Measurements from ENCODE around the gene TET1. TPM values are rescaled to one million over a fixed set of nuclear protein-coding genes. Genes with fewer than 3 reads are reported as not detected.
A peak's percentile ranks its signal among the peaks of the same experiment; 100 is the strongest.
"Not testable (repeated sequence)": the region's sequence is repeated elsewhere in the genome, so short reads cannot be mapped to it uniquely, and the experiment has no call there.

Gene TET1
- total RNA-seq (2014; rRNA removed; shearing (Covaris generic)) (3.0 and 3.3 TPM in 2 replicates), total RNA-seq (2022) (3.4 and 3.8 TPM in 2 replicates), Bru-seq, nascent RNA (percentile 45 among the genes with signal in this experiment), BruChase-seq, experiment 1, labeled RNA remaining after a 6-hour chase (percentile 40 among the genes with signal in this experiment), BruChase-seq, experiment 2, labeled RNA remaining after a 2-hour chase (percentile 47 among the genes with signal in this experiment)
- long read RNA-seq, partial matches to known transcripts, result 0 of 7 reads
- long read RNA-seq, other reads (novel, unspliced or antisense), result 7 of 7 reads

DNA sequence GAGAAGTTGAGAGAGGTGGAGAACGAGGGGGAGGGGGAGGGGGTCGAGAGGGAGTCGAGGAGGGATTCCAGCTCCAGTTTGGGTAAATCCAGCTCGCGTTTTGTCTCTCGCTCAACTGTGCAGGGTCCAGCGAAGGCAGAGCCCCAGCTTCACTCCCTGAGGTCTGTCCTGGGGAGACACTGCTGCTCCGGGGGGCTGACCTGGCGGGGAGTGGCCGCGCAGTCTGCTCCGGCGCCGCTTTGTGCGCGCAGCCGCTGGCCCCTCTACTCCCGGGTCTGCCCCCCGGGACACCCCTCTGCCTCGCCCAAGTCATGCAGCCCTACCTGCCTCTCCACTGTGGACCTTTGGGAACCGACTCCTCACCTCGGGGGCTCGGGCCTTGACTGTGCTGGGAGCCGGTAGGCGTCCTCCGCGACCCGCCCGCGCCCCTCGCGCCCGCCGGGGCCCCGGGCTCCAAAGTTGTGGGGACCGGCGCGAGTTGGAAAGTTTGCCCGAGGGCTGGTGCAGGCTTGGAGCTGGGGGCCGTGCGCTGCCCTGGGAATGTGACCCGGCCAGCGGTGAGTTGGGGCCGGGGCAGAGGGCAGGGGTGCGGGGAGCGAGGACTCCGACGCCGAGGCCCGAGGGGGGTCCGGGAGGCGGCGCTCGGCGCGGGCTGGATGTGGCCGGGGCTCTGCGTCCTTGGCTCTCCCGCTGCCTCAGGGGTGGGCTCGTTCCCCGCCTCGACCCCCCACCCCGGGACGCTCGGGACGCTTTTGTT, at the start of gene TET1:
TET1 (plus strand) TSS at position 152 of the 757 bp plus-strand sequence. CDS start 12,002 bp downstream, outside the sequence.
- ChIA-PET POLR2A (interaction anchor here (0.7 kb wide), 2 partner anchors 28 to 584 kb away, joined by 3 to 4 read pairs; no protein-coding TSS in a partner anchor), CTCF (ENCODE audit: unreplicated experiment) (no interaction called here)
- DNase-seq (ENCODE audit: low spot score), result peak; percentile 37
- Histone ChIP-seq H3K79me2 (ENCODE audit: insufficient read depth, low read depth, low read length) (no peaks in the 10 kb centered on the region), H3K4me2 (ENCODE audit: low read length) (peak within 1 kb of the TSS; percentile 48), H3K4me3 (ENCODE audit: low read depth, low read length, poor library complexity, severe bottlenecking) (peak within 1 kb of the TSS; percentile 41), H3K4me1 (ENCODE audit: insufficient read depth, low read length, poor library complexity, severe bottlenecking) (peaks cover 13% of the 10 kb centered on the region), H3K36me3 (ENCODE audit: insufficient read depth, low read length) (no peaks in the 10 kb centered on the region), H4K20me1 (ENCODE audit: insufficient read depth, low read length) (no peaks in the 10 kb centered on the region), H3K9me3 (ENCODE audit: low read length) (no peaks in the 10 kb centered on the region), H2AFZ (ENCODE audit: low read length) (peak within 1 kb of the TSS; percentile 23; the same call in 1 of the 2 replicates), H3K9me2 (ENCODE audit: insufficient read depth, low read length) (no peaks in the 10 kb centered on the region), H3K27ac (ENCODE audit: low read depth, low read length, poor library complexity, severe bottlenecking) (no peak within 1 kb of the TSS)
- no peak for TF ChIP-seq EZH2phosphoT487 (IDR thresholded peaks at IDR 0.05; ENCODE audit: borderline replicate concordance, low read depth, low read length)
- TF ChIP-seq, protein P1, sequence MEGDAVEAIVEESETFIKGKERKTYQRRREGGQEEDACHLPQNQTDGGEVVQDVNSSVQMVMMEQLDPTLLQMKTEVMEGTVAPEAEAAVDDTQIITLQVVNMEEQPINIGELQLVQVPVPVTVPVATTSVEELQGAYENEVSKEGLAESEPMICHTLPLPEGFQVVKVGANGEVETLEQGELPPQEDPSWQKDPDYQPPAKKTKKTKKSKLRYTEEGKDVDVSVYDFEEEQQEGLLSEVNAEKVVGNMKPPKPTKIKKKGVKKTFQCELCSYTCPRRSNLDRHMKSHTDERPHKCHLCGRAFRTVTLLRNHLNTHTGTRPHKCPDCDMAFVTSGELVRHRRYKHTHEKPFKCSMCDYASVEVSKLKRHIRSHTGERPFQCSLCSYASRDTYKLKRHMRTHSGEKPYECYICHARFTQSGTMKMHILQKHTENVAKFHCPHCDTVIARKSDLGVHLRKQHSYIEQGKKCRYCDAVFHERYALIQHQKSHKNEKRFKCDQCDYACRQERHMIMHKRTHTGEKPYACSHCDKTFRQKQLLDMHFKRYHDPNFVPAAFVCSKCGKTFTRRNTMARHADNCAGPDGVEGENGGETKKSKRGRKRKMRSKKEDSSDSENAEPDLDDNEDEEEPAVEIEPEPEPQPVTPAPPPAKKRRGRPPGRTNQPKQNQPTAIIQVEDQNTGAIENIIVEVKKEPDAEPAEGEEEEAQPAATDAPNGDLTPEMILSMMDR (conservative IDR thresholded peaks at IDR 0.05; ENCODE audit: low read length), result no peak
- no TSS peak for BruUV-seq (replicated peaks)
- intact Hi-C loops (cut with micrococcal nuclease; ENCODE audit: unreplicated experiment), result loop anchor here (1.0 kb wide), 1 partner anchor 40 kb away; no protein-coding TSS in a partner anchor

DNA sequence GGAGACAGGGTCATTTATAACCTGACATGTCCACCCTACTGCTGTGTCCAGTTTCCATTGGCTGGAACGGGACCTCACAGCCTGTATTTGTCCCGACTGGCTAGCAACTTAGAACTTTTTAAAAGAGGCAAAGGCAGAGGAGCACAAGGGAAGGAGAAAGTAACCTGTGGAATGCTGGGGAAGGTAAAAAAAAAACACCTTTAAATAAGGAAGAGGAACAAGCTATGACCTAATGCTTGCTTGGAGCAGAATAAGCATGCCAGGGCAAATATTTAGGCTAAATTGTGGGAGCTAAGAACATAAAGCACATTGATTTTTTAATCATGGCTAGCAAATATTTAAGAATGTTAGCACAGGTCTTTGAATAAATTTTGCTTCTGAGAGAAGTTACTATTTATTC, 43.9 kb upstream of the TET1 start:
- not testable (repeated sequence) for H2AFZ ChIP-seq (ENCODE audit: low read length)

DNA sequence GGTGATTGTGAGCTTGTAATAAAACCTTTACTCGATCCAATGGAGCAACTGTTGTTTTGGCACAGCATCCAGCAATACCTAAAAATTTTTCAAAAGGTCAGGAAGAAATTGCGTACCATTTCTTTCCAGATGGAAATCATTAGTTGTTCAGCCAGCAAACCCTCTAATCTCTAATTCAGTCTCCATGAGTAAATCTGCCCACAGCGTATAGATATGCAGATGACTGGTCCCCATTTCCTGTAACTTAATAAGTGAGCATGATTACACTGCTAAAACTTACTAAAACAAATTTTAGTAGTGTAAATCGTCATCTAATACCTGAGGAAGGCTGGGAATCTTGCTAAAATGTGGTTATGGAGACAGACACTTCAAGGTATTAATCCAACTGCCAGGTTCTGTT, 43.4 kb upstream of the TET1 start:
- Histone ChIP-seq H3K9me3 (ENCODE audit: low read length) (no peaks in the 10 kb centered on the region), H3K4me3 (ENCODE audit: low read depth, low read length, poor library complexity, severe bottlenecking) (no peak overlapping the region), H3K9me2 (ENCODE audit: insufficient read depth, low read length) (no peaks in the 10 kb centered on the region), H2AFZ (ENCODE audit: low read length) (no peak overlapping the region), H4K20me1 (ENCODE audit: insufficient read depth, low read length) (no peaks in the 10 kb centered on the region), H3K27ac (ENCODE audit: low read depth, low read length, poor library complexity, severe bottlenecking) (no peak overlapping the region), H3K36me3 (ENCODE audit: insufficient read depth, low read length) (peaks cover 8% of the 10 kb centered on the region; the same call in 1 of the 2 replicates), H3K4me1 (ENCODE audit: insufficient read depth, low read length, poor library complexity, severe bottlenecking) (no peaks in the 10 kb centered on the region), H3K4me2 (ENCODE audit: low read length) (no peak overlapping the region), H3K79me2 (ENCODE audit: insufficient read depth, low read depth, low read length) (no peaks in the 10 kb centered on the region)
- intact Hi-C loops (cut with micrococcal nuclease; ENCODE audit: unreplicated experiment), result no loop called here
- DNase-seq (ENCODE audit: low spot score), result no peak
- no peak for TF ChIP-seq EZH2phosphoT487 (IDR thresholded peaks at IDR 0.05; ENCODE audit: borderline replicate concordance, low read depth, low read length)
- TF ChIP-seq, protein P1 (conservative IDR thresholded peaks at IDR 0.05; ENCODE audit: low read length), result no peak
- no TSS peak for BruUV-seq (replicated peaks)
- ChIA-PET POLR2A (no interaction called here), CTCF (ENCODE audit: unreplicated experiment) (no interaction called here)

More for the DNA sequence above, 43.9 kb upstream of the TET1 start:
- H3K9me2 ChIP-seq (ENCODE audit: insufficient read depth, low read length); BruUV-seq (replicated peaks); H3K79me2 ChIP-seq (ENCODE audit: insufficient read depth, low read depth, low read length); H4K20me1 ChIP-seq (ENCODE audit: insufficient read depth, low read length); DNase-seq (ENCODE audit: low spot score); H3K27ac ChIP-seq (ENCODE audit: low read depth, low read length, poor library complexity, severe bottlenecking); H3K9me3 ChIP-seq (ENCODE audit: low read length); POLR2A ChIA-PET; H3K4me1 ChIP-seq (ENCODE audit: insufficient read depth, low read length, poor library complexity, severe bottlenecking); H3K4me3 ChIP-seq (ENCODE audit: low read depth, low read length, poor library complexity, severe bottlenecking); H3K4me2 ChIP-seq (ENCODE audit: low read length); CTCF ChIA-PET (ENCODE audit: unreplicated experiment); intact Hi-C loops (cut with micrococcal nuclease; ENCODE audit: unreplicated experiment); H3K36me3 ChIP-seq (ENCODE audit: insufficient read depth, low read length): not testable (repeated sequence)
